OCI-LY7 (cell line): Measurements from ENCODE around the gene DNAI7.

Source experiments
- EZH2phosphoT487 ChIP-seq: fragments of 200-600 bp; sonication (generic); IDR thresholded peaks from 2 replicates; pipeline ENCODE4 v1.6.1; 2018; ENCODE audit warnings: low read depth, borderline replicate concordance, mild to moderate bottlenecking, mixed run types, antibody characterized with exemption, low read length, moderate library complexity, mixed read lengths
- TF ChIP-seq, protein P1 (sequence below): fragments of 200-600 bp; sonication (generic); conservative IDR thresholded peaks from 2 replicates; pipeline ENCODE4 v1.5.1; 2014; ENCODE audit warnings: mild to moderate bottlenecking, antibody characterized with exemption, low read length, moderate library complexity, mixed read lengths

DNA sequence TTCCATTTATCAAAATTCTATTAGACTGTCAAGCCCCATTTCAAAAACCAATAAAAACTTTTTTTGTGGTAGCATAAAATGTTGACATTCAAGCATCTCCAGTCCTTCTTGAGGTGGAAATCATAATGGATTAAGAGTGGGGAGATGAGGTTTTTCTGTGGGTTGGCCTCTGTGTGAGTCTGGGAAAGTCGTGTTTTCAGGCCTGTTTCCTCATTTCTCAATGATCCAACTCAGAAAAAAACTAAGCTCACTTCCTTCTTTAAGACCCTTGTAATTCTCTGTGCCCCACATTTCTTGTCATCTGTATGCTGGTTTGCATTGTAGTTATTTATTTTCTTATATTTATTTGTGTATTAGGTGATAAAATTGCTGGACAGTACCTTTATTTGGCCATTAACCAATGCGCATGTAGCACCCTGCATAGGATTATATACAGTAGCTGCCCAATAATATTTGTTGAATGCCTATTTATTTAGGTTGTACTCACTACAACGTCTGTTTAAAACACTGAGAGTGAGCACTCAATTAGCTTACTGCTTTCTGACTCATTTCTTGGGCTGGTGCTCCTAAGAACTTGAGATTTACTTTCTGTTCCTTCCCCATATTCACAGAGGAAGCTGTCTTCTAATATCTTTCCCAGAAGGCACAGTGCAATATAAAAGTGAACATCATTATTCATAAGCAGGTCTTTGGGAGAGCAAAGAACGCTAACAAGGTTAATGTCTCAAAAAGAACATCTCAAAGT is 121.9 kb downstream of the DNAI7 start:
- TF ChIP-seq, protein P1, sequence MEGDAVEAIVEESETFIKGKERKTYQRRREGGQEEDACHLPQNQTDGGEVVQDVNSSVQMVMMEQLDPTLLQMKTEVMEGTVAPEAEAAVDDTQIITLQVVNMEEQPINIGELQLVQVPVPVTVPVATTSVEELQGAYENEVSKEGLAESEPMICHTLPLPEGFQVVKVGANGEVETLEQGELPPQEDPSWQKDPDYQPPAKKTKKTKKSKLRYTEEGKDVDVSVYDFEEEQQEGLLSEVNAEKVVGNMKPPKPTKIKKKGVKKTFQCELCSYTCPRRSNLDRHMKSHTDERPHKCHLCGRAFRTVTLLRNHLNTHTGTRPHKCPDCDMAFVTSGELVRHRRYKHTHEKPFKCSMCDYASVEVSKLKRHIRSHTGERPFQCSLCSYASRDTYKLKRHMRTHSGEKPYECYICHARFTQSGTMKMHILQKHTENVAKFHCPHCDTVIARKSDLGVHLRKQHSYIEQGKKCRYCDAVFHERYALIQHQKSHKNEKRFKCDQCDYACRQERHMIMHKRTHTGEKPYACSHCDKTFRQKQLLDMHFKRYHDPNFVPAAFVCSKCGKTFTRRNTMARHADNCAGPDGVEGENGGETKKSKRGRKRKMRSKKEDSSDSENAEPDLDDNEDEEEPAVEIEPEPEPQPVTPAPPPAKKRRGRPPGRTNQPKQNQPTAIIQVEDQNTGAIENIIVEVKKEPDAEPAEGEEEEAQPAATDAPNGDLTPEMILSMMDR, result no peak
- no peak for TF ChIP-seq EZH2phosphoT487
